GM19239 (cell line): ENCODE results near the gene LRMDA.

Experiments
- DNase-seq: peaks from one replicate; pipeline ENCODE4 v3.0.0; 2011; ENCODE audit warnings: low spot score; ENCODE audit not compliant: insufficient read length
- FAIRE-seq: peaks from 2 replicates; lab custom pipeline; 2011; peaks lifted over from hg19 to GRCh38; lab: Jason Lieb, UNC

LRMDA gene

GRCh38 chr10:76432016-76433012, 1000.9 kb downstream of the LRMDA start:
- FAIRE-seq: no peak
- DNase-seq: no peak

GRCh38 chr10:76433161-76434005, 1002.0 kb downstream of the LRMDA start:
- FAIRE-seq (no peak), DNase-seq (no peak)

- no peak for DNase-seq
- no peak for FAIRE-seq
Observed at GRCh38 chr10:76435157-76435556, 1003.7 kb downstream of the LRMDA start.

GRCh38 chr10:76436401-76436811, 1005.0 kb downstream of the LRMDA start:
- FAIRE-seq (no peak), DNase-seq (no peak)

GRCh38 chr10:76436981-76437380, 1005.6 kb downstream of the LRMDA start:
- FAIRE-seq (no peak), DNase-seq (no peak)

- DNase-seq (no peak), FAIRE-seq (no peak)
Observed at GRCh38 chr10:76440426-76440825, 1009.0 kb downstream of the LRMDA start.

DNA sequence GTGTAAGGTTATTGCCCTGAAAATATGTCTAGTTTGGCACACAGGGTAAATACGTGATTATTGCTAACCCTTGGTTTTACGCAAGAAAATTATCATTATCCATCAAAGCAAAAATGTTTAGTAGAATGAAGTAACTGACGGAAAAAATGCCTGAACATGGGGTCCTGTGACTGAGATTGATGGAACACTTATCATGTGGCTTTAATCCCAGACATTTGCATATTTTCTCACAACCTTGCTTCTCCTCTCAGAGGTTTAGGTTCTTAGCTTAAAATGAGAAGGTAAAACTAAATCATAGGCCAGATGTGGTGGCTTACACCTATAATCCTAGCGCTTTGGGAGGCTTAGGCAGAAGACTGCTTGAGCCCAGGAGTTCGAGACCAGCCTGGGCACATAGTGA, 1010.7 kb downstream of the LRMDA start:
- DNase-seq: no peak
- FAIRE-seq: no peak

GRCh38 chr10:76444034-76444800, 1012.8 kb downstream of the LRMDA start:
- no peak for FAIRE-seq

GRCh38 chr10:76447578-76447977, 1016.2 kb downstream of the LRMDA start:
- FAIRE-seq: no peak
- no peak for DNase-seq

More at GRCh38 chr10:76444034-76444800, 1012.8 kb downstream of the LRMDA start:
- DNase-seq: no peak

DNA sequence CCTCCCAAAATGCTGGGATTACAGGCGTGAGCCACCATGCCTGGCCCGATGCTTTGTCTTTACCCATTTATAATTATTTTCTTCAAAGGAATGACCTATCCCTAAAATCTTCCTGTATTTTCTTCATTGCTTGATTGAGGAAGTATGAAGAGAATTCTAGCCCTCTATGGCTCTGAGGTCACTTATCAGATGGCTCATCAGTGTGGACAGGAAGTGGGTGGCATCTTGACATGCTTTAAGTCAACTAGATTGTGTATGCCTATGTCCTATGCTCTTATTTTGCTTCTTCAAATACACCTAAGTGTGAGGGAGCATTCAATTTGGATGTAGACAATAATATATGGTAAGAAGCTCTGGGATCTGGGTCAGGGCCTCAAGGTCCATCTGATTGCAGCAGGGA, 1020.5 kb downstream of the LRMDA start:
- FAIRE-seq (no peak), DNase-seq (no peak)

DNA sequence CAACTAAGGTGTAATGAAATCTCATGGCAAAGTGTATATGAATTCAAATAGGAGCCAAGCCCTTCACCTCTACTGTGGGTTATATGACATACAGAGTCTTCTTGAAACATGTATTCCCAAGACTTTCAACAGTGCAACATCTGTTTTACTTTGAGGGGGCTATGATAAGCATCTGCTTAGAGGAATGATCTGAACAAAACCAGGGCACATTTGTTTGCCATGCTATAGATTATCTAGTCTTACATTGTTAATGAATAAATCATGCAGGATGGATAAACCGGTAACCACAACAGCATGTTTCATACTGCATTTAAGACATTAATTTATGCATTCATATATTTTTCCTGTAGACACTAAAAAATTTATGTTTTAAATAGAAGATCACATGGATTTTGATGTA, 1021.9 kb downstream of the LRMDA start:
- FAIRE-seq: no peak
- DNase-seq: no peak

DNA sequence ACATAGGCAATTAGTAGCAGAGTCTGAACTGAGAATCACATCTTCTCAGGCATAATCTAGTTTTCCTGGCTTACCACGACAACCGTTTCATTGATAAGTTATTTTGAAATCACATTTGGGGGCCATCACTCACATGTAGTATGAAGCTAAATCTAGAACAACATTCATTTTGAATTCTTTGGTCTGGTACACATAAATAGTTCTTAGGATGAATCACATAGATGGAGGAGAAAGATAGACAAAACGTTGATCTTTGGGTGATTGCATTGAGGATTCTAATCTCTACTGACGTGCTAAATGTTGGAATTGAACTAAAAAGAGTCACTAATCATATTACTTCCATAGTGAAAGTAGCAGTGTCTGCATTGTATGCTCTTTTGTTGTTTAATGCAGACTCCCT, 1022.6 kb downstream of the LRMDA start:
- DNase-seq (no peak), FAIRE-seq (no peak)

- DNase-seq (no peak), FAIRE-seq (no peak)
Observed at GRCh38 chr10:76454506-76455140, 1023.2 kb downstream of the LRMDA start.

DNA sequence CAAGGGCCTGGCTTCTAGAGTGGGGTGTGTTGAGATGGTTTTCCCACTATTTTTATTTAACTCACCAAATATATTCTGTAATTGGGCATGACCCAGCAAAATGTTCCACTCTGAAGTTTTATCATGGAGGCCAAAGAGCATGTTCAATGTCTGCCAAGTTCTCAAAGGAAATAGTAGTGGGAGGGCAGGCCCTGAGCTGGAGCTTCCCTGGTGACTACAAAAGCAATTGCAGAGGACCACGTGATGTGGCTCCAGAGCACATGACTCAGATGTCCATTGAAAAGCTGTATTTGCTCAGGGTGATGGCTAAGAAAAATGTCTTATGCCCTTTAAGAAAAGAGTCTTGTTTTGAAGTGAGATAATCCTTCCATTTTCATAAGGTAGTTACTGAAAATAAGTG, 1024.8 kb downstream of the LRMDA start:
- DNase-seq (no peak), FAIRE-seq (no peak)

- DNase-seq: no peak
Observed at GRCh38 chr10:76459016-76459730, 1027.7 kb downstream of the LRMDA start.

DNA sequence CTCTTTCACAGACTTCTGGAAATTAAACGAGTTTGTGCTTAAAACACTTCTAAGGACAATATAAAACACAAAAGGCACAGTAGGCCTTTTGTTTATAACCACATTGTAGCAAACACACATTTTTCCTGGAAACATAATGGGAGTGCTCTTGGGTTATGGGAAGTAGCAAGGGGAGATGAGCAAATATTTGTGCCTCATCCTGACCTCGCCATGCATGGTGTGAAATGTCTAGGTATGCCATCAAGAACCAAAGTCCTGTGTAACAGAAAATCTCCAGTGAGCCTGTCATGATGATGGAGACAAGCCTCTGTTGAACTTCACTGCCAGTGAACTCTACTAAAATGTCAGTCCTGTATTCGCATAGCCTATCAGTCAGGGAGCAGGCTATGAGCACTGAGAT, 1029.6 kb downstream of the LRMDA start:
- FAIRE-seq (no peak), DNase-seq (no peak)

More at GRCh38 chr10:76459016-76459730, 1027.7 kb downstream of the LRMDA start:
- FAIRE-seq: no peak

DNA sequence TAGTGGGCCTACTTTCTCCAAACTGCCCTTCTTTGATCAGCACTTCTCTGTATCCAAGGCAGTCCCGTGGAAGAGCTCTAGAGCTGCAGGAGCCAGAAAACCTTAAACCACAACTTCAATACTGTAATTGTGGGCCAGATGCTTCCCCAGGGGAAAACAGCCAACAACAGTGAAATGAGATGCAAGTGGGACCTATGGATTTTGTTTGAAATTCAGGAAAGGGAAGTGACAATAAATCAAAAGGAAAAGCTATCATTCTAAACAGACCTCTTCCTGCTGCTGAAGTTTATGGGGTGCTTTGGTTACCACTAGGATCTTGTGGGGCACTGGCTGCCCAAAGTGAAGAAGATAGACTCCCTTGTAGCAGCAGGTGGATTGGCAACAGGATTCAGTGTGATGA, 1031.7 kb downstream of the LRMDA start:
- no peak for FAIRE-seq

DNA sequence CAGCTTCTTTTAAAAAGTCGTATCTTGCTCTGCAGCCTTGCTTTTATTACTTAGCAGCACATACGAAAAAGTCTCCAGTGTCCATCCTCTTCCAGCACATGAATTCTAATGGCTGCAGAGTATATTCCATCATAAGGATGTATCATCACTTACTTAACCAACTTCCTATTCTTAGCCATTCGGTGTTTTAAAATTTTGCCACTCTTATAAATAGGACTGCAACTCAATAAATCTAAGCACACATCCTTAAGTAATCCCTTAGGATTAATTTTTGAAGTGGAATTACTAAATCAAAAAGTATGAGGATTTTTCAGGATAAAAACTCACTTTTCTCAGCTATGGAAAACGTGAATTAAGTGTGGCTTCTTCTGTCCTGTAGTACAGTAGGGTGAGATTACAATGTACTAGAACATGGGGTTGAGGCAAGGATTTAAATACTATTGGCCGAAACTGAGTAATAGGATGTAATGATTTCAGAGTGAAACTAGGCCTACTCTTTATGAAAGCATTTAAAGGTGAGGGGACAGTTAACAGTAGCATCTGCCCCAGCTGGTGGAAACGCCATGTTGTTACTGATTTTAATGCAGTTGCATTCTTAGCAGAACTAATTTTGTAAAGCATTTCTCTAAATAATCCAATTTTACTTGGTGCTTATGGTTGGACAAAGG, 1035.5 kb downstream of the LRMDA start:
- DNase-seq (no peak), FAIRE-seq (no peak)

More for the DNA sequence above, 1031.7 kb downstream of the LRMDA start:
- no peak for DNase-seq

DNA sequence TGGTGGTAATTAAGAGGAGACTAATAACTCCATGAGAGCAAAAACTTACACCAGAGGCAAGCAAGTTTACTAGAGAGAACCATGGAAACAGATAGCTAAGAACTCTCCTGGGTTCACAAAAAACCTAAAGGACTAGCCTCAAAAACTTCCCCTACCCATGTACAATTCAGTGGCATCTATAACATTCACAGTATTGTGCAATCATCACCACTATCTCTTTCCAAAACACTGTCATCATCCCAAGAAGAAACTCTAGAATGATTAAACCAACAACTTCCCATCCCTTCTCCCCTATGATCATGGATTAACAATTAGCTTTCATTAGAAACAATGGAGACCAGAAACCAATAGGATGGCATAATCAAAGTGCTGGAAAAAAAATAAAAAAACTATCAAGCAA, 1038.3 kb downstream of the LRMDA start:
- no peak for FAIRE-seq
- DNase-seq: no peak
